Neural crest cell (in vitro differentiated cells): ENCODE measurements around the gene SPRY2. TPM values are rescaled to one million over a fixed set of nuclear protein-coding genes. Genes with fewer than 3 reads are reported as not detected.

Experiments used
- DNase-seq: peaks from one replicate; pipeline ENCODE4 v3.0.0; 2021; ENCODE audit warnings: low read depth, mixed read lengths, low spot score
- H3K27ac Mint-ChIP-seq: one replicate; pipeline ENCODE4 v1.8.0; 2021; ENCODE audit warnings: mild to moderate bottlenecking, mixed read lengths; ENCODE audit not compliant: unreplicated experiment
- H3K27me3 Mint-ChIP-seq: 2 replicates; pipeline ENCODE4 v1.8.0; 2021; ENCODE audit warnings: low read depth, mild to moderate bottlenecking, mixed read lengths
- H3K36me3 Mint-ChIP-seq: 2 replicates; pipeline ENCODE4 v1.8.0; 2021; ENCODE audit warnings: low read depth, mild to moderate bottlenecking, mixed read lengths
- H3K4me1 Mint-ChIP-seq: 2 replicates; pipeline ENCODE4 v1.8.0; 2021; ENCODE audit warnings: mixed read lengths
- H3K4me3 Mint-ChIP-seq: one replicate; pipeline ENCODE4 v1.8.0; 2021; ENCODE audit warnings: mild to moderate bottlenecking, mixed read lengths
- H3K9me3 Mint-ChIP-seq: 2 replicates; pipeline ENCODE4 v1.8.0; 2021; ENCODE audit warnings: mixed read lengths
- CTCF ChIP-seq: fragments of 200-600 bp; sonication (generic); conservative IDR thresholded peaks from 2 replicates; pipeline ENCODE4 v1.5.0; 2021; ENCODE audit warnings: antibody characterized with exemption, mild to moderate bottlenecking
- total RNA-seq: library from RNA; stranded (reverse); gene quantifications from 2 replicates; pipeline ENCODE4 v1.2.1, GENCODE V29; 2021

Gene SPRY2
- total RNA-seq, 1 donor from 2014 or later: 106 TPM

- H3K9me3 Mint-ChIP-seq: no peaks in the 10 kb centered on the region
- H3K4me1 Mint-ChIP-seq: peaks cover 35% of the 10 kb centered on the region
- H3K36me3 Mint-ChIP-seq: peaks cover 4% of the 10 kb centered on the region
- H3K27me3 Mint-ChIP-seq: no peaks in the 10 kb centered on the region
- TF ChIP-seq CTCF: no peak
- no peak overlapping the region for H3K4me3 Mint-ChIP-seq
- DNase-seq: no peak
- no peak overlapping the region for H3K27ac Mint-ChIP-seq
These were observed 31.0 kb downstream of the SPRY2 start for GRCh38 chr13:80309926-80310325.

GRCh38 chr13:80307401-80307987, 33.4 kb downstream of the SPRY2 start:
- H3K27ac Mint-ChIP-seq: no peak overlapping the region
- no peak for TF ChIP-seq CTCF
- no peak for DNase-seq
- H3K27me3 Mint-ChIP-seq: no peaks in the 10 kb centered on the region
- peaks cover 4% of the 10 kb centered on the region for H3K36me3 Mint-ChIP-seq
- peaks cover 25% of the 10 kb centered on the region for H3K4me1 Mint-ChIP-seq
- no peak overlapping the region for H3K4me3 Mint-ChIP-seq
- peaks cover 2% of the 10 kb centered on the region for H3K9me3 Mint-ChIP-seq

GRCh38 chr13:80306337-80306972, 34.5 kb downstream of the SPRY2 start:
- peaks cover 20% of the 10 kb centered on the region for H3K4me1 Mint-ChIP-seq
- H3K27me3 Mint-ChIP-seq: no peaks in the 10 kb centered on the region
- DNase-seq: no peak
- peaks cover 2% of the 10 kb centered on the region for H3K9me3 Mint-ChIP-seq
- no peak overlapping the region for H3K27ac Mint-ChIP-seq
- no peak overlapping the region for H3K4me3 Mint-ChIP-seq
- no peak for TF ChIP-seq CTCF
- H3K36me3 Mint-ChIP-seq: peaks cover 4% of the 10 kb centered on the region

GRCh38 chr13:80305737-80306136, 35.2 kb downstream of the SPRY2 start:
- H3K27ac Mint-ChIP-seq: no peak overlapping the region
- H3K4me3 Mint-ChIP-seq: no peak overlapping the region

GRCh38 chr13:80303225-80303811, 37.6 kb downstream of the SPRY2 start:
- DNase-seq: no peak
- Mint-ChIP-seq H3K27me3 (no peaks in the 10 kb centered on the region), H3K9me3 (peaks cover 2% of the 10 kb centered on the region), H3K4me1 (peaks cover 20% of the 10 kb centered on the region), H3K4me3 (no peak overlapping the region), H3K27ac (peak overlapping the region; percentile 5), H3K36me3 (peaks cover 7% of the 10 kb centered on the region)
- no peak for TF ChIP-seq CTCF

More at GRCh38 chr13:80305737-80306136, 35.2 kb downstream of the SPRY2 start:
- no peak for DNase-seq
- Mint-ChIP-seq H3K4me1 (peaks cover 20% of the 10 kb centered on the region), H3K27me3 (no peaks in the 10 kb centered on the region), H3K9me3 (peaks cover 2% of the 10 kb centered on the region), H3K36me3 (peaks cover 5% of the 10 kb centered on the region)
- TF ChIP-seq CTCF: no peak
